ENCODE measurements around the gene BEND6.

DNA sequence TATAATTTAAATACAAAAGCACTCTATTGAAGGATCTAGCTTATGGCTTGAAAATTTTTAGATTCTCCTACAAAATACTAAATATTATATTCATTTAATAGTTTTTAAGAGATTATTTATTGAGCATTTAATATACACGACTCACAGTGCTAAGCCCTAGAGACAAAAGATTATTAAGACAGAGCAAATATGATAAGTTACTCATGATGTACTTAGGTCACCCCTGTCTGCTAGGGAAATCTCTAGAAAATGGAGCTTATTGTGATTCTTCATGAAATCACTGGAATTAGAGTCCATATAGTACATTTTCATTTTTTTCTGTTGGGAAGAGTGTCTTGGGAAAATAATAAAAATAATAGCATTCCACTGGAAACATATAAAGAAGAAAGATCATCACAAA lies 37.8 kb downstream of the BEND6 start:
- TF ChIP-seq, protein P1, sequence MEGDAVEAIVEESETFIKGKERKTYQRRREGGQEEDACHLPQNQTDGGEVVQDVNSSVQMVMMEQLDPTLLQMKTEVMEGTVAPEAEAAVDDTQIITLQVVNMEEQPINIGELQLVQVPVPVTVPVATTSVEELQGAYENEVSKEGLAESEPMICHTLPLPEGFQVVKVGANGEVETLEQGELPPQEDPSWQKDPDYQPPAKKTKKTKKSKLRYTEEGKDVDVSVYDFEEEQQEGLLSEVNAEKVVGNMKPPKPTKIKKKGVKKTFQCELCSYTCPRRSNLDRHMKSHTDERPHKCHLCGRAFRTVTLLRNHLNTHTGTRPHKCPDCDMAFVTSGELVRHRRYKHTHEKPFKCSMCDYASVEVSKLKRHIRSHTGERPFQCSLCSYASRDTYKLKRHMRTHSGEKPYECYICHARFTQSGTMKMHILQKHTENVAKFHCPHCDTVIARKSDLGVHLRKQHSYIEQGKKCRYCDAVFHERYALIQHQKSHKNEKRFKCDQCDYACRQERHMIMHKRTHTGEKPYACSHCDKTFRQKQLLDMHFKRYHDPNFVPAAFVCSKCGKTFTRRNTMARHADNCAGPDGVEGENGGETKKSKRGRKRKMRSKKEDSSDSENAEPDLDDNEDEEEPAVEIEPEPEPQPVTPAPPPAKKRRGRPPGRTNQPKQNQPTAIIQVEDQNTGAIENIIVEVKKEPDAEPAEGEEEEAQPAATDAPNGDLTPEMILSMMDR (IDR thresholded peaks at IDR 0.05 in 8 of 11, conservative IDR thresholded peaks at IDR 0.05 in 3 of 11) = no peak
- TF ChIP-seq POLR2A (IDR thresholded peaks at IDR 0.05) (no peak), POLR2AphosphoS5 (IDR thresholded peaks at IDR 0.05) (no peak)
